H1 (cell line): Measurements from ENCODE around the gene WBP11. TPM values are rescaled to one million over a fixed set of nuclear protein-coding genes. Genes with fewer than 3 reads are reported as not detected.

Source experiments
- CHD2 ChIP-seq: IDR thresholded peaks from 2 replicates; pipeline ENCODE4 v1.6.1; 2012; ENCODE audit warnings: low read length, improper control_type of control experiment
- PHF8 ChIP-seq: fragments of 200-600 bp; sonication (generic); conservative IDR thresholded peaks from 2 replicates; pipeline ENCODE4 v1.7.1; 2012; ENCODE audit warnings: low read depth, mild to moderate bottlenecking, inconsistent platforms, low read length, moderate library complexity
- SP2 ChIP-seq: IDR thresholded peaks from 2 replicates; pipeline ENCODE4 v1.6.1; 2012; ENCODE audit warnings: mild to moderate bottlenecking, low read length, inconsistent platforms
- USF2 ChIP-seq: IDR thresholded peaks from 2 replicates; pipeline ENCODE4 v1.6.1; 2011; ENCODE audit warnings: low read length, improper control_type of control experiment
- polyA plus RNA-seq, 7 experiments: library from polyadenylated mRNA; depleted of rRNA in 3 of 7; stranded (reverse) in 5 of 7; unstranded in 2 of 7; fragments of >200 nt in 5 of 7; fragments of 200-250 nt in 2 of 7; gene quantifications; 1 replicate in 5 of 7; 2 replicates in 1 of 7; 4 replicates in 1 of 7; pipeline versions ENCODE4 v1.2.1 to v1.2.3, GENCODE V29; 2011 to 2013; ENCODE audit warnings: missing spikeins in 2 of 7, mixed read lengths in 2 of 7
- total RNA-seq: library from RNA; stranded (reverse); fragmentation: NEBNext Ultra II Directional; extraction: Animal tissue kit (Norgen Biotek cat#: 25700); gene quantifications from 2 replicates; pipeline ENCODE4 v1.2.1, GENCODE V29; 2021

Gene WBP11
- total and polyA plus RNA-seq, 2 of the 8 experiments (the other 6 are each of a cell fraction or from before 2014, with no cell fraction given), result 22.1 to 134 TPM

- TF ChIP-seq PHF8 (no peak), CHD2 (no peak), SP2 (no peak), USF2 (no peak)
These were observed 23.8 kb upstream of the WBP11 start (continued) for GRCh38 chr12:14827043-14827442.
